Esophagus squamous epithelium (tissue), 5 donors: ENCODE measurements around the gene RIN3. TPM values are rescaled to one million over a fixed set of nuclear protein-coding genes. Genes with fewer than 3 reads are reported as not detected.
A peak's percentile ranks its signal among the peaks of the same experiment; 100 is the strongest.

Source experiments
- DNase-seq: peaks from one replicate; lab custom pipeline; 2025; lab: John Stamatoyannopoulos, UW
- H3K27ac ChIP-seq, 4 donors: fragments of 200-600 bp; sonication (generic); one replicate each; pipeline ENCODE4 v1.5.1; 2016 to 2019; ENCODE audit warnings: mild to moderate bottlenecking in 1 of 4
- H3K27me3 ChIP-seq, 4 donors: fragments of 200-600 bp; sonication (generic); 1 replicate in 3 of 4; 2 replicates in 1 of 4; pipeline versions ENCODE4 v1.5.1 to v1.6.0; 2017 to 2021; ENCODE audit warnings: antibody characterized with exemption in 1 of 4
- H3K36me3 ChIP-seq, 3 donors: fragments of 200-600 bp; sonication (generic); one replicate each; pipeline ENCODE4 v1.5.1; 2016 to 2019
- H3K4me1 ChIP-seq, 3 donors: fragments of 200-600 bp; sonication (generic); one replicate each; pipeline ENCODE4 v1.5.1; 2017 to 2019
- H3K4me3 ChIP-seq, 4 donors: fragments of 200-600 bp; sonication (generic); 1 replicate in 3 of 4; 2 replicates in 1 of 4; pipeline ENCODE4 v1.5.1; 2016 to 2019; ENCODE audit warnings: mild to moderate bottlenecking in 2 of 4, moderate library complexity in 1 of 4
- H3K9me3 ChIP-seq, 3 donors: fragments of 200-600 bp; sonication (generic); one replicate each; pipeline ENCODE4 v1.5.1; 2016 to 2019
- POLR2A ChIP-seq, 4 donors: fragments of 450-650 bp; IDR thresholded peaks; one replicate each; pipeline ENCODE4 v1.6.1; 2017; ENCODE audit warnings: antibody characterized with exemption in 4 of 4, mild to moderate bottlenecking in 4 of 4, moderate library complexity in 3 of 4
- WGBS, 2 donors: methylation state at CpG; one replicate each; pipeline ENCODE4 v1.1.5; 2018; 5-methylcytosine and 5-hydroxymethylcytosine counted together
- intact Hi-C: fragments of 100-400 bp; cut with DNase I; formaldehyde crosslinking; loops from one replicate; pipeline ENCODE4 v1.15.0; 2022
- total RNA-seq, 4 donors: library from RNA; depleted of rRNA; stranded (reverse); fragments of >200 nt; gene quantifications; one replicate each; pipeline ENCODE4 v1.1.0, GENCODE V29; 2016
- TF ChIP-seq, protein P1 (sequence below), 6 experiments: fragments of 450-650 bp in 4 of 6; fragments of 200-600 bp in 2 of 6; sonication (generic) in 2 of 6; IDR thresholded peaks; one replicate each; pipeline ENCODE4 v1.5.1; 2016 to 2019; ENCODE audit warnings: antibody characterized with exemption in 6 of 6, mild to moderate bottlenecking in 4 of 6, moderate library complexity in 4 of 6
- donor health status: DM: yes; HTN: yes; CAD: no.

Gene RIN3
- total RNA-seq, 4 donors from 2014 or later: 1.9 to 9.7 (median 4.4) TPM

DNA sequence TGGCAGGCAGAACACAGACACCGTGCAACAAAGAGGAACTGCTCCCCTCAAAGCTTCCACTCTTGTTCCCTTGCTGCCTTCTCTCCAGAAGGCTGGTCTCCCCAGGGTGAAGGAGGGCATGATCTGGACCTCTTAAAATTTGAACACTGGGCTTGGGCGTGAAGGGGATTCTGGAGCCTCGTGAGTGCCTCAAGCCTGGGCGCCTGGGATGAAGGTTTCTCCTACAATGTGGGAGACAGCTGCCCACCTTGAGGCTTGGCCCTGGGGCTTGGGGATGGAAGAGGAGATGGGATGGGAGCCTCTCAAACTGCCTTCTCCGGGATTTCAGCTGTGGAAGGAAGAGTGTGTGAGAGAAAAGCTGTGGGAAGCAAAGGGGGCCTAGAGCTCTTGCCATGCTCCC lies 7.8 kb upstream of the RIN3 start:
- Histone ChIP-seq H3K27ac (no peak overlapping the region), H3K4me3 (no peak overlapping the region), H3K4me1 (peaks cover 0 to 25% (median 11%) of the 10 kb centered on the region in 3 donors), H3K27me3 (peaks cover 0 to 6% (median 0%) of the 10 kb centered on the region in 4 donors), H3K36me3 (no peaks in the 10 kb centered on the region), H3K9me3 (no peaks in the 10 kb centered on the region)
- no peak for TF ChIP-seq POLR2A (IDR thresholded peaks at IDR 0.05)
- TF ChIP-seq, protein P1, sequence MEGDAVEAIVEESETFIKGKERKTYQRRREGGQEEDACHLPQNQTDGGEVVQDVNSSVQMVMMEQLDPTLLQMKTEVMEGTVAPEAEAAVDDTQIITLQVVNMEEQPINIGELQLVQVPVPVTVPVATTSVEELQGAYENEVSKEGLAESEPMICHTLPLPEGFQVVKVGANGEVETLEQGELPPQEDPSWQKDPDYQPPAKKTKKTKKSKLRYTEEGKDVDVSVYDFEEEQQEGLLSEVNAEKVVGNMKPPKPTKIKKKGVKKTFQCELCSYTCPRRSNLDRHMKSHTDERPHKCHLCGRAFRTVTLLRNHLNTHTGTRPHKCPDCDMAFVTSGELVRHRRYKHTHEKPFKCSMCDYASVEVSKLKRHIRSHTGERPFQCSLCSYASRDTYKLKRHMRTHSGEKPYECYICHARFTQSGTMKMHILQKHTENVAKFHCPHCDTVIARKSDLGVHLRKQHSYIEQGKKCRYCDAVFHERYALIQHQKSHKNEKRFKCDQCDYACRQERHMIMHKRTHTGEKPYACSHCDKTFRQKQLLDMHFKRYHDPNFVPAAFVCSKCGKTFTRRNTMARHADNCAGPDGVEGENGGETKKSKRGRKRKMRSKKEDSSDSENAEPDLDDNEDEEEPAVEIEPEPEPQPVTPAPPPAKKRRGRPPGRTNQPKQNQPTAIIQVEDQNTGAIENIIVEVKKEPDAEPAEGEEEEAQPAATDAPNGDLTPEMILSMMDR (IDR thresholded peaks at IDR 0.05): no peak
- WGBS, 2 donors: 74 to 100% methylated on average over 1 to 4 of the region's 5 CpGs
- no peak for DNase-seq
- intact Hi-C loops: no loop called here

DNA sequence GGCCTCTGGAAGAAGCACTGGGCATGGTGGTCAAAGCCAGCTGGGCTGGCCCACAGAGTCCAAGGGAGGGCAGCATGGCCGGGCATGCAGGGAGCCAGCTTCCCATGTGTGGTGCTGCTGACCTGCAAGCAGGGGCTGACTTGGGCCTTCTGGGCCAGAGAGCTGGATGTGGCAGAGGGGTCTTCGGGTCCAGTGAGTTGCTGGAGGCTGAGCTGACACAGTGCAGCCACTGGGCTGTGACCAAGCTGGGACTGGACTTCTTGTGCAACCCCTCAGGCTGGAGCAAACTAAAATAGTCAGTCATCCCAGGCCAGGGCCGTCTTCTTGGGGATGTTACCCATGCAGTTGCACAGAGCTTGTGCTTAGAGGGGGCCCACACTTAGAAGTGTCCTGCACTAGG lies 7.3 kb upstream of the RIN3 start:
- no peak for DNase-seq
- H3K4me1 ChIP-seq: peaks cover 0 to 27% (median 11%) of the 10 kb centered on the region in 3 donors
- H3K4me3 ChIP-seq: no peak overlapping the region
- intact Hi-C loops: no loop called here
- no peaks in the 10 kb centered on the region for H3K36me3 ChIP-seq
- WGBS, 2 donors: 69 to 100% methylated on average over 1 to 2 of the region's 3 CpGs
- TF ChIP-seq, protein P1 (IDR thresholded peaks at IDR 0.05): no peak
- peaks cover 0 to 6% (median 0%) of the 10 kb centered on the region in 4 donors for H3K27me3 ChIP-seq
- H3K27ac ChIP-seq: no peak overlapping the region
- H3K9me3 ChIP-seq: no peaks in the 10 kb centered on the region

DNA sequence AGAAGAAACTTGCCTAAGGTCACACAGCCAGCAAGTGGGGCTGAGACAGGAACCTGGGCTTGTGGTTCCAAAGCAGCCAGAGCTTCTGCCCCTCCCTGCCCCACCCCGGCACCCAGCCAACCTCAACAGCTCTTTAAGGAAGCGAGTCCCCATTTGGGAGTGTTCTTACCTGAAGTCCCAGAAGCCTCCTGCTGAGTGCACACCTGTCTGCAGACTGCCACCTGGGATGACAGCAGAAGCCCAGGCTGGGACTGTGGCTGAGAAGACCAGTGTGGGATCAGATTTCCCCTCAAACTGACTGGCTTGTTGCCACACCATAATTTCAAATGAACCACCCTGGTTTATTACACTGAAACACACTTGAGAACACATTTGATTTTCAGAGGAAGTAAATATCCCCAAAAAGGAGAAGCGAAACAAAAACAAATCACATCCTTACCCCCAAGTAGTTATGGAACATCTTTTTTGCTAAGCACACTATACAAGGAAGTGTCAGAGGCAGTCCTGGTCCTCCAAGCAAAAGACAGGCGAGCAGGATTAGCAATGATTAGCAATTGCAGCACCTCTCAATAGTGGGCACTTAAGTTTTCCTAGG lies 6.3 kb upstream of the RIN3 start:
- no peaks in the 10 kb centered on the region for H3K9me3 ChIP-seq
- peaks cover 0 to 6% (median 0%) of the 10 kb centered on the region in 4 donors for H3K27me3 ChIP-seq
- H3K36me3 ChIP-seq: no peaks in the 10 kb centered on the region
- peak overlapping the region in 1 of 4 donors; percentile 60 for H3K27ac ChIP-seq
- no peak overlapping the region for H3K4me3 ChIP-seq
- 59 to 64% methylated on average over 3 to 4 of the region's 4 CpGs for WGBS, 2 donors
- TF ChIP-seq, protein P1 (IDR thresholded peaks at IDR 0.05): no peak
- TF ChIP-seq POLR2A (IDR thresholded peaks at IDR 0.05): no peak
- H3K4me1 ChIP-seq: peaks cover 3 to 38% (median 11%) of the 10 kb centered on the region in 3 donors
- intact Hi-C loops: no loop called here
- DNase-seq: no peak

DNA sequence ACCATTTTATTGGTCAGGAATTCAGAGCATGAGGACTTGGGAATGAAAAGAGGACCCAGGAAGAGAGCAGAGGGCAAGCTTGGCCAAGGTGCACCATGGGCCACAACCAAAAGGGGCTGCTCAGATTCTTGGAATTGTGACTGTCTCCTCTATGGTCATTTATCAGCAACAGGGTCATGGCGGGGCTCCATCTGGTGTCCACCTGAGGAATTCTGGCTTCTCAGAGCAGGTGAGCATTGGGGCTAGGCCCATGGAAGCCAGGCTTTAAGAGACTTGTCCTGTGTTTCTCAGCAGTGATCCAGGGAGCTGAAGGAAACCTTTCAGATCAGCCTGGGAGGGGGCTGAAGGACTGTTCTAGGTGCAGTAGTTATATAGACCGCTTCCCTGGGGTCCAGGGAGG lies 2.6 kb upstream of the RIN3 start:
- Histone ChIP-seq H3K27ac (peak overlapping the region in 2 of 4 donors; percentile 7 to 91), H3K27me3 (peaks cover 0 to 13% (median 0%) of the 10 kb centered on the region in 4 donors), H3K9me3 (no peaks in the 10 kb centered on the region), H3K4me1 (peaks cover 6 to 59% (median 13%) of the 10 kb centered on the region in 3 donors), H3K36me3 (no peaks in the 10 kb centered on the region), H3K4me3 (no peak overlapping the region)
- WGBS, 2 donors: 71 to 73% methylated on average over 2 of the region's 2 CpGs
- TF ChIP-seq, protein P1 (IDR thresholded peaks at IDR 0.05): no peak
- TF ChIP-seq POLR2A (IDR thresholded peaks at IDR 0.05): no peak
- intact Hi-C loops: no loop called here
- DNase-seq: no peak

DNA sequence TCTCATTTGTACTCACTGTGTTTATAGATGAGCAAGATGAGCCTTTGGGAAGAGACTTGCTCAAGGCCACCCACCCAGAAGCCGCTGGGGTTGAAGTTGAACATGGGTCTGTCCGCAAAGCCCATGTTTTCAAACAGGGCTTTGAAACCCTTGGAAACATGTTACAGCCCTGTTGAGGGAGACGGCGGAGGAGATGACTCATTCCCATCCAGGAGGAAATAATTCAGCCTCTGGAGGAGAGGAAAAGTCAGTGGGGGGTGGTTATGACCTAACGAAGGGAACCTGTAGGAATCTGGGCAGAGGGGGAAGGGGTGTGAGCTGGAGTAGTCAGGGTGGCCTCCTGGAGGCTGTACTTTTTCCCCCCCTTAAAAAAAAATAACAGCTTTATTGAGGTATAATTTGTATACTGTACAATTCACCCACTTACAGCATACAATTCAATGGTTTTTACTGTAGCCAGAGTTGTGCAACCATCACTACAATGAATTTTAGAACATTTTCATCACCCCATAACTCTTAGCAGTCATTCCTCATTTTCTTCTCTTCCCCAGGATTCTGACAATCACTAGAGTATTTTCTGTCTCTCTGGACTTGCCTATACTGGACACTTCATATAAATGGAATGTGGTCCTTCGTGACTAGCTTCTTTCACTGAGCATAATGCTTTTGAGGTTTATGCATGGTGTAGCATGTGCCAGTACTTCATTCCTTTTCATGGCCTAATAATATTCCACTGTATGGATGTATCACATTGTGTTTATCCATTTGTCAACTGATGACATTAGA lies 1.9 kb upstream of the RIN3 start:
- 17 to 22% methylated on average over 6 of the region's 6 CpGs for WGBS, 2 donors
- H3K4me3 ChIP-seq: no peak overlapping the region
- H3K4me1 ChIP-seq: peaks cover 5 to 63% (median 16%) of the 10 kb centered on the region in 3 donors
- TF ChIP-seq, protein P1 (IDR thresholded peaks at IDR 0.05): no peak
- TF ChIP-seq POLR2A (IDR thresholded peaks at IDR 0.05): no peak
- intact Hi-C loops: no loop called here
- DNase-seq: no peak
- H3K27ac ChIP-seq: peak overlapping the region in 2 of 4 donors; percentile 7 to 91
- peaks cover 0 to 10% (median 0%) of the 10 kb centered on the region in 4 donors for H3K27me3 ChIP-seq
- H3K9me3 ChIP-seq: no peaks in the 10 kb centered on the region
- H3K36me3 ChIP-seq: no peaks in the 10 kb centered on the region
